ENCODE results near the gene SYNM.

The SYNM gene

DNA sequence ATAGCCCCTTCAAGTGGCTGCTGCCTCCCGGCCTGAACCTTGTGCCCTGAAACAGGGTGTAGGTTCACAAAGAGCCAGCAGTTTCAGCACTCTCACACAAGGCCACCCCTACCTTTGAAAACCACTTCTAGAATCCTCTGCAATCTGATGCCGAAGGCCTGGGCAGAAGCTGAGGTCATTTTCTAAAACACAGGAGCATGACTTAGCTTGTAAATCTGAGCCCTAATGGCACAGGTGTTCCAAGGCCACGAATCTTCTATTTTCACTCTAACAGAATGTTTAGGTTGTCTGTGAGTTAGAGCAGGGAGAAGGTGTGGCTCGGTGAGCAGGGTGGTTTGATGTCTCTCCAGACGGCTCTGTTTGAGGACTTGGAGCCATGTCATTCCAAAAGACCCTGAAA, 62.3 kb downstream of the SYNM start:
- DNase-seq (ENCODE audit: low read depth in 2 of 2) = no peak

DNA sequence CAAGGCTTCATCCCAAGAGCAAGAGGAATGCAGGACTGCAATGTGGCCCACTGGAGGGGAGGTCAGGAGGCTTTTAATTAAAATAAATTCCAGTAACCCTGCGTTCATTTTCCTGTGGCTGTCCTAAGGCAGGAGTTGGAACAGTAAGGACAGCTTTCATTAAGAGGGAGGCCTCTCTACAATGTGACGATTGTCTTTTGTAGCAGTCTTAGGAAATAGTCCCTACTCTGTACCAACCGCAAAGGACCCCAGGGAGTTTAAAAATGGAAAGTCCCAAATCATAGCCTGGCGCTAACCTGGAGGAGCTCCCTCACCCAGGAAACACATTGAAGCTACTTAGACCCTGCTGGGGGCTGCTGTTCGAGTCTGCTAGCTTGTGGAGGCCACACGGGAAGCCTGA, 62.8 kb downstream of the SYNM start:
- no peak for DNase-seq (ENCODE audit: low read depth in 2 of 2)

DNA sequence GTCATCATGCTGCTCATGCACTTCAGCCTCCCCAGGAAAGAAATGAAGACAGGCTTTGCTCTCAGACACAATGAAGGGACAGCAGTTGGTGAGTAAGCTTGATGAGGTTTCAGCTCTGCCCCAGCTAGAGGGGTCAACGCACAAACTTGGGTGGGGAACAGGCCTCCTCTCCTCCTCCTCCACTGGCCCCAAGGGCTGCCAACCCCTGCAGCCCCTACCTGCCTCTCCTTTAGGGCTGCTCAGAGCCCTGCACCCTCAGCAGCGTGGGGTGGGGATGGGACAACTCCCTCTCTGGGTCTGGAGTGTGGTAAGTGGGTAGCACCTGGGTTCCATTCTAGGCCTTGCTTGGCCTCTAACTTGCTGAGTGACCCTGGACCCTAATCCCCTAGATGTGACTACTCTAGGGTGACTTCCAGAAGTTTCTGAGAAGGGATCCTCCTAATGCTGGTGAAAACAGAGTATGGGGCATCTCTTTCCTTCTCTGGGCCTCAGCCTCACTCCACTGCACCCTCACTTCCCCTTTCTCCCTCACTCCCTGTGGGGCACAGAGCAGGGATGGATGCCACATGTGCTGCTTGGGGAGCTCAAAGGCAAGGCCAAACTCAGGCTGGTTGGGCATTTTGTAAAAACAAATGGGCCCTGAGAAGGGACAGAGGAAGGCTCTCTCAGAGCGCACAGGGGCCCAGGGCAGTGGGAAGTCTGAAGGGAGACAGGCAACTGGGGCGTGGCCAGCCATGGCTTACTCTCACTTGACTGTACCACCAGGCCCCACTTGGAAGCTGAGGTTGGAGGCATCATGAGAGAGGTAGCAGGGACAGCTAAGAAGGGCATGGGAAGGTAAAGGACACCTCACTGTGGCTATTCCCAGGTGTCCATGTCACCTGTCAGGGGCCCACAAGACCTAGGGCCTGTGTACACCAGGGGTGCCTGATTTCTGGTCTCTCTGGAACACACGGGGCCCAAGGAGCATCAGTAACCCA, 64.0 kb downstream of the SYNM start:
- DNase-seq (ENCODE audit: low read depth in 2 of 2) = no peak

DNA sequence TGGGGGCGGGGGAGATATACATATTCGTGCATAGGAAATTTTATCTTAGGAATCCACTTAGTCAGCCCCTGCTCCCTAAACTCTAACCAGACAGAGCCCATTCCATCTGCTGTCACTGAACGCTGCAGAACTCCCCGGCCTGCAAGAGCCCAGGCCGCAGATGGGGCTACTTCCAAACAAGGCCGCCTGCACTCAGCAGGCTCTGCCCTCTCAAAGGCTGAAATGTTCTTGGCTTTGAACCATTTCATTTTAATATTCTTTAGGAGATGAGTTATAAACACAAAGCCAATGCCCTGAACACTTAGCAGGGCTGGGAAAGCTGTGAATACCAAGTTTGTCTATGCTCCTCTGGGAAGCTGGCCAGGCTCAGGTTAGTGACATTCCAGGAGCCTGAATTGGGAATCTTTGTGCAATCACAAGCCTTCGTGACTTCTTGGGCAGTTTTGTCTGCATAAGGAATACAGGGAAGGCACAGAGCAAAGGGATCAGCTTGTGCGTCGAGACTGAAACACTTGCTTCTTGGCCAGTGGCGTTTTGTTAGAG, 65.0 kb downstream of the SYNM start:
- DNase-seq (ENCODE audit: low read depth in 2 of 2) = no peak

DNA sequence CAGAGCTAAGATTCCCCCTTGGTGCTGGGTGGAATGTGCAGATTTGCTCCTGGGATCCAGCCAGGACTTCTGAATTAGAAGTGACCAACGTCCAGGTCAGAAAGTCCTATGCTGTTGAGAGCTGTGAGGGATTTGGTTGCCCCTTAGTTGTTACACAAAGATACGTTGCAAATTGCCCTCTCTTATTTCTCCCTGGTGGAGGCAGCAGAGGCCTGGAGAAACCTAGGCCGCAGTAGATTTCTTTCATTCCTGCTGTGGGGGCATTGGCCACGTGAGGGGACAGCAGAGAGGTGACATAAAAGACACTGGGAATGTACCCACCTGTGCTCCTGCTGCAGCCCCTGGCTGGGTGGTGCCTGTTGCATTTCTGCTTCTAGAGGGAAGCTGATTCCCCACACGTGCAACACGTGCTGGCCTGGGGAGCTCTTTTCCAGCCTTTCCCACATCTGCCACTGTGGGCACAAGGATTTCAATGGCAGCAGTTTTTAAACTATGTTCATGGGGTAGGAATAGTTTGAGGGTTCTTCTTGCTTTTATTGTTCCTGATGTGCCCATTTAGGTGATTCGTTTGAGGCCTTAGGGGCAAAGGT, 65.7 kb downstream of the SYNM start:
- no peak for DNase-seq (ENCODE audit: low read depth in 2 of 2)

DNA sequence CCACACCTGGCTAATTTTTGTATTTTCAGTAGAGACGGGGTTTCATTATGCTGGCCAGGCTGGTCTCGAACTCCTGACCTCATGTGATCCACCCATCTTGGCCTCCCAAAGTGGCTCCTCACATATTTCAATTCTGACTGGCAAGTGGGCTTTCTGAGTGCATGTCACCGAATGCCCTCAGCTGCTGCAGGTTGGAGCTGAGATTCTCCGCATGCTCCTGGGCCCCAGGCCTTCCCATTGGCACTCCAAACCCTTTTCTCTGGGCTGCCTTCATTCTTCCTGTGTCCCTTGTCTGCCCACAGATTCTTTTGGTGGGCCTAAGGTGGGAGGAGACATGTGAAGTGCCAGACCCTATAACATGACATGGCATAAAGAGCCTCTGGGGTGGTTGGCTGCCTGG, 67.3 kb downstream of the SYNM start:
- no peak for DNase-seq (ENCODE audit: low read depth in 2 of 2)

DNA sequence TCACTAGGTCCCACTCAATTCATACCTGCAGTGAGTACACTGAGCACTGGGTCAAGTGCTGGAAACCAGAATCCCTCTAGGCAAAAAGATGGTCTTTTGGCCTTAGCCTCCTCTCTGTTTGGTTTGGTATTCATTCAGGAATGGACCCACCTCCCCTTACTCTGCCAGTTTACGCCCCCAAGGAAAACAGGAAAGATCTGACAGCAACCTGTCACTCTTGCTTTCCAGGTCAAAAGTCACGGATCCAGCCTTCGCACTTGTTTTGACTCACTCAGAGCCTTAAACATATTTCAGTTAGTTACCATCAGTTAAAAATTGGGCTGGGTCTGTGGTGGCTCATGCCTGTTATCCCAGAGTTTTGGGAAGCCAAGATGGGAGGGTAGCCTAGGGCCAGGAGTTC, 68.1 kb downstream of the SYNM start:
- no peak for DNase-seq (ENCODE audit: low read depth in 2 of 2)

DNA sequence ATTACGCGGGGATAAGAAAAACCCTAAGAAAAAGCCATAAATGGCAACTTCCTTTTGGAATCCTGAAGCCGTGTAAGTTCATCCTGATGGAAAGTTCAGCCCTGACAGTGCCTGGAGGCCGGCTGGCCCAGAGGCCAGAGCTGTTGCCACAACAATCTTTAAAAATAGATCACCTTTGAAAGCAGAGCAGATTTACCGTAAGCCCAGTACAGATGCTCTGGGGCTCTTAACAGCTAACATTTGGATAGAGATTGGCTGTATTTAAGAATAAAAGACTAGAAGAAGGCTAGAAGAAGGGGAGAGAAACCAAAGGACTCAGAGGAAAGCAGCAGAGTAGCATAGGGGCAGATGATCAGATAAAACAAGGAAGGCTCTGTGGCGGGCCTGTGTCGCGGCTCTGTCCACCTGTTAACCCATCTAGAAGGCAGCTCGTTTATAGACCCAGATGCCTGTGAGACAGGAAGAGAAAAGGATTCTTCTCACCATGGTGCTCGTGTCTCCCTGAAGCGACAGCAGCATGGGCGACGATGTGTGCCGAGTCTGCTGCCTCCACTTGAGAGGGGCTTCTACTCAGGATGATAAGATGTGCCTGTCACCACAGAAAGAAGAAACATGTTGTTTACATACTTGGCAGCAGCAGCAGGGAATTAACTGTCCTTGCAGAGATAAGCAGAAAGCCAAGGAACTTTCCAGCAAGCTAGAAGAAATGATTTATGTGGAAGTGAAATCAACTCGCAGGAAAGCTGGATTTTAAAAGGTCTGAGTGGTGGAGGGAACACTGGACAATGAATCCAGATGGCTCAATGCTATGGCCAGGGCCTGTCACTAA, 69.9 kb downstream of the SYNM start:
- DNase-seq (ENCODE audit: low read depth in 2 of 2) = no peak

DNA sequence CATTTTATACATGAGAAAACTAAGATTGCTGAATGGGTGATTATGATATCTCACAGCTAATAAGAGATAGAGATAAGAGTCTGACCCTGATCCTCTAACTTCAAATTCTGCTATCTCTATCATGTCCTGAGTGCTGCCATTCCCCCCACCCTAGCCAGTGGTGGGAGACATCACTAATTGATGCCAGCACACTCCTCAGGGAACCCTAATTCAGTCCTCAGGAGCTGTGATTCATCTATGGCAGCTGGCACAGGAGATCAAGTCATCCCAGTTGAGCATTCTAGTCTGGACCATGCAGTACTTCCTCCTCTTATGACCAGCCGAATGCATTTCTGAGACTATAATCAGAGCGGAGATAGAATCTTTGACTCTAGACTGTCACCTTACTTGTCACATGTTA, 71.9 kb downstream of the SYNM start:
- no peak for DNase-seq (ENCODE audit: low read depth in 2 of 2)

DNA sequence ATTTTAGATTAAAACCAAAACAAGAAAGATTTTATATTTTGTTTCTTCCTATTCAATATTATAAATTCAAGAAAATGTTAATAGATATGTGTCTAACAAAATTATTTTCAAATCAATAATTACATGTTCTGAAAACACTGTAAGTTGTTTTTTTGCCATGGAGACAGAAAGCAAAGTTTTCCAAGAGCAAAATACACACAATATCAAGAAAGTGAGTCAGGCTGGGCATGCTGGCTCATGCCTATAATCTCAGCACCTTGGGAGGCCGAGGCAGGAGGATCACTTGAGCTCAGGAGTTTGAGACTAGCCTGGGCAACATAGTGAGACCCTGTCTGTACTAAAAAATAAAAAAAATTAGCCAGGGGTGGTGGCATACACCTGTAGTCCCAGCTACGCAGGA, 72.8 kb downstream of the SYNM start:
- DNase-seq (ENCODE audit: low read depth in 2 of 2) = no peak

DNA sequence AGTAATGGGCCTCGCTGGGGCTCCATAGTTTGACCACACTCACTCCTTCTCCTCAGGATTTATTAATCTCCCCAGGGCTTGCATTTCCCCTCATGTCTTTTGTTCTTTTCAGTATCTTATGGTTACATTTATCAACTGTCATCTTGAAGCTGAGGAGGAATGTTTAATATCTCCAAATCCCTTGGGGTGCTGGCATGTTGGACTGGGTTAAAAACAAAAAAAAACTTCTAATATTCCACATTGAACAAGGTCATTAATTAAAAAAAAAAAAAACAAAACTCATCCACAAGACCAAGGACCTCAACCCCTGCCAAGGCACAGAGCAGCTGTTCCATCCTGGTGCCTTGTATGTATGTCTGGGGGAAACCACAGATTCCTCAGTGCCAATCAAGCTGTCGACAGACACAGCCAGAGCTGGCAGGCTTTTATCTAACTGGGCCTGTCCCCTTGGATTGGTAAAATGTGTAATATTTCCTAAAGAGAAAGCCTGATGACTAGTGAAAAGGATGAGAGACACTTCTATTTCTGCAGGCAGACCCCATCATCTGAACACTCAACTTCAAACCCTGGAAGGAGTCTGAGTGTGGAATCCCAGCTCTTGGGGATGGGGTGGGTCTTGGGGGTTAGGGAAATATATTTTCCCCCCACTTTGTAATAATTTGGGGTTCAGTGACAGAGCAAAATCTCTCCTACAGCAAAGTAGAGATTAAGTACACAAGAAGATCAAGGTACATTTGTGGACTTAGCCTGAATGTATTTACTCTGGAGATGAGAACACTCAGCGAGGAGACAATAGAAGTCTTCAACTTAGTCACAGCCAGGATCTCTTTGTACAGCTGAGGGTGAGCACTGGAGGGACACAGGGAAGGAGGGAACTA, 75.4 kb downstream of the SYNM start:
- no peak for DNase-seq (ENCODE audit: low read depth in 2 of 2)

DNA sequence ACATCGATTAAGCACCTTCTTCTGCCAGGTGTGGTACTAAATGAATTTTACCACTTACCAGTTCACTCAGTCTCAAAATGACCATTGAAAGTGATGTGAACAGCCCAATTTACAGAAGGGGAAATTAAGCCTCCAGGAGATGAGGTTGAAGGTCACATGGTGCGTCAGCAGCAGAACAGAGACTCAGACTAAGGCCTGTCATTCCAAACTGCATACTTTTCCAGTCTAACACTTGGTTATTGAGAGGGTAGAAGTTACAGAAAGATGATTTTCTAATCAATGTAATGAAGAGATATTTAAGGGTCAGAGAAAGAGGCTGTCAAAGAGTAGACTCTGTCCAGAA, 76.1 kb downstream of the SYNM start:
- no peak for DNase-seq (ENCODE audit: low read depth in 2 of 2)

DNA sequence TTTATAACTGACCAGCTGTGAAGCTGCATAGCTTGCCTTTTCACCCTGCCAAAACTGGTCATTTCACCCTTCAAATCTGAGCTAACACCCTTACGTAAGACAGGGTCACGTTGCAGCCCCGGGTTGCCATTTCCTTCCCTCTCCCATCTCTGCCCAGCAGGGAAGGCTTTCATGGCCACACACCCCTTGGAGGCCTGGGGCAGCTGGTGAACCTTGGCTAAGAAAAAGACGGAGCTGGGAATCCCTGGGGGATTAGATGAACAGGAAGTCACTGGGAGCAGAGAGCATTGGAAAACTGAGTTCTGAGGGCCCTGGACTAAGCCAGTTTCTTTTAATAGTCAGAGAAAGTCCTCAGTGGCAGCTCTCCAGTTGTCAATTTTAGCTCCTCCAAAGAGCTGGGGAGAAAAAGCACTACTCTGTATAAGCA, 76.7 kb downstream of the SYNM start:
- no peak for DNase-seq (ENCODE audit: low read depth in 2 of 2)

DNA sequence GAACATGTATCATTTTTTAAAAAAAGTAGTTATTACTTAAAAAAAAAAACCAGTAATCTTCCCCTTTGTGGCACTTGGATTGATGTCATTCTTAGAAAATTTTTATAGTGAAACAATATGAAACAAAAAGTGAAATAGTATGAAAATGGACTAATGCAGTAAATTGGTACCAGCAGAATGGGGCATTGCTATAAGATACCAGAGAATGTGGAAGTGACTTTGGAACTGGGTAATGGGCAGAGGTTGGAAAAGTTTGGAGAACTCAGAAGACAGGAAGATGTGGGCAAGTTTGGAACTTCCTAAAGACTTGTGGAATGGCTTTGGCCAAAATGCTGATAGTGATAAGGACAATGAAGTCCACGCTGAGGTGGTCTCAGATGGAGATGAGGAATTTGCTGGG, 77.9 kb downstream of the SYNM start:
- no peak for DNase-seq (ENCODE audit: low read depth in 2 of 2)

Measured in stimulated activated CD4-positive, alpha-beta T cell treated with anti-CD3 and anti-CD28 coated beads, Interleukin-1b, Interleukin-23, amount 100 ng/mL, for 1 hour (primary cell).